IMR-90 (cell line): ENCODE data around the gene SPINK4.

ENCODE experiments used
- CEBPB ChIP-seq: IDR thresholded peaks from 2 replicates; pipeline ENCODE4 v1.6.1; 2012; ENCODE audit warnings: low read depth, low read length, improper control_type of control experiment
- CTCF ChIP-seq: conservative IDR thresholded peaks from 2 replicates; pipeline ENCODE4 v1.5.1; 2012; ENCODE audit warnings: mild to moderate bottlenecking, low read depth, low read length, improper control_type of control experiment
- ELK1 ChIP-seq: fragments of 150-350 bp; IDR thresholded peaks from 2 replicates; pipeline ENCODE4 v1.6.1; 2016; ENCODE audit warnings: low read depth, mild to moderate bottlenecking, low read length, moderate library complexity, borderline replicate concordance
- MXI1 ChIP-seq: IDR thresholded peaks from 2 replicates; pipeline ENCODE4 v1.6.1; 2012; ENCODE audit warnings: low read depth, mild to moderate bottlenecking, low read length, moderate library complexity, borderline replicate concordance
- NFE2L2 ChIP-seq: fragments of 150-350 bp; IDR thresholded peaks from 2 replicates; pipeline ENCODE4 v1.6.1; 2016; ENCODE audit warnings: low read depth, mild to moderate bottlenecking, low read length
- RAD21 ChIP-seq: IDR thresholded peaks from 2 replicates; pipeline ENCODE4 v1.6.1; 2012; ENCODE audit warnings: low read length, improper control_type of control experiment
- RFX5 ChIP-seq: IDR thresholded peaks from 2 replicates; pipeline ENCODE4 v1.8.0; 2012; ENCODE audit warnings: low read depth, mild to moderate bottlenecking, low read length, moderate library complexity

- TF ChIP-seq CTCF: peak; percentile 93
- no peak for TF ChIP-seq RFX5
- no peak for TF ChIP-seq ELK1
- no peak for TF ChIP-seq MXI1
- TF ChIP-seq CEBPB: no peak
- TF ChIP-seq RAD21: peak; percentile 89
- no peak for TF ChIP-seq NFE2L2
Observed at GRCh38 chr9:33287087-33287490, 47.1 kb downstream of the SPINK4 start.
